ENCODE results near the gene COL6A2. TPM values are rescaled to one million over a fixed set of nuclear protein-coding genes. Genes with fewer than 3 reads are reported as not detected.

The COL6A2 gene
- 2.7 and 2.8 TPM in 2 replicates for total RNA-seq

DNA sequence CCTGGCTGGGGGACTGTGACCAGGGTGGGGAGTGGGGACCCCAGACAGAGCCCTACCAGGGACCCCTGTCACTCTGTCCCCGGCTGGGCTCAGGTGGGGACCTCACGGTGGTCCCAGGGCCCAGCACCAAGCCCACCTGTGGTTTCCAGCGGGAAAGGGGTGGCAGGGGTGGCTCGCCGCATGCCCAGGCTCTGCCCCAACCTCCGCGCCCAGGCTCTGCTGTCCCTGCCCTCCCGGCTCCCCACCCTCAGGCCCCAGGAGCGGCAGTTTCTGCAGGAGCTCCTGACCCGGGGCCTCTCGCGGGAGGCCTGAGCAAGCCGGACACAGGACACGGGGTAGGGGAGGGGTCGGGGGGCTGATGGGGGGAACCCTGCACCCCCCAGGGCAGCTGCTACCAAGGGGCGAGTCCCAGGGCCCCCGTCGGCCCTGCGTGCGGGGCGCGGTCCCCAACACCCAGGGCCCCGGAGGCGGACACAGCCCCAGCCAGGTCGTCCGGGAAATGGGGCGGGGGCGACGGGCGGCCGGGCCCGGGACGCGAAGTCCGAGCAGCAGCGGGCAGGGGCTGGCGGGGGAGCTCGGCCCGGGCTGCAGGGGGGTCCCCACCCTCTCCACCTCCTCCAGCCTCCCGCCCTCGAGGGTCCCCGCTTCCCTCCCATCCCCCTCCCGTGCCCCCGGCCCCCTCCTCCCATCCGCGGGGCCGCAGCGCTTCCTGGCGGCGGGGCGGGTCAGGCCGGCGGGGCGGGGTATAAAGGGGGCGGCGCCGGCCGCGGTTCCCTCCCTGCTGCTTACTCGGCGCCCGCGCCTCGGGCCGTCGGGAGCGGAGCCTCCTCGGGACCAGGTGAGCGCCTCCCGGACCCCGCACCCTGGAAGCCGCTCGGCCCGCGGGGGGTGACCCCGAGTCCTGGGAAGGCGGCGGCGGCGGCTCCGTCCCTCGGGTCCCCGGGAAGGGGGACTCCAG is at the start of gene COL6A2:
Gene COL6A2, plus strand, starts transcription at position 777 of the 958 bp plus-strand sequence.

DNA sequence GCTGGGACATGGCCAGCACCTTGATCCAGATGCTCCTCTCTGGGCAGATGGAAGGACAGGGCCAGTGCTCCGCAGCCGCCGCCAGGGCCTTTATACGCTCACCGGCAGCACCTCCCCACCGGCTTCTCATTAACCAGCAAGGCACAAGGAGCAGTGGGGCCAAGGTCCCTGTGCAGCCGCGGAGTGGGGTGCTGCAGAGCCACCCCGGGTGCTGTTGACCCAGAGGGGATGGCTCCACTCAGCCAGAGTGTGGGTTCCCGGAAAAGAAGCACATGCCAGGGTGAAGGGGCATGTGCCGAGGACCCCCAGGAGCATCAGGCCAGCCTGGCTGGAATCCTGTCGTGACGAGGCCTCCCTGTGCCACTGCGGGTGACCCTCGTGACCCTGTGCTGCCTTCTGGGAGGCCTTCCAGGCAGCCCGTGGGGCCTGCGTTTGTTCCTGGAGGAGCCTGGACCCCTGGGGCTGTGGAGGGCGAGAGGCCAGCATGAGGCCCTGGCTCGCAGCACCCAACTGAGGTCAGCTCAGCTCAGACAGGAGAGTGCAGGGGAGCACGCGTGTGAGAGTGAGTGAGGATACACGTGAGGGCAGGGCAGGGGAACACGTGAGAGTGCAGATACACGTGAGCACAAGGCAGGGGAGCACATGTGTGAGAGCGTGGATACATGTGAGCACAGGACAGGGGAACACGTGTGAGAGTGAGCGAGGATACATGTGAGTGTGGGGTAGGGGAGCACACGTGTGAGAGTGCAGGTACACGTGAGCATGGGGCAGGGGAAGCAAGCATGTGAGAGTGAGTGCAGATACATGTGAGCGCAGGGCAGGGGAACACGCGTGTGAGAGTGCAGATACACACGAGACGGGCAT is 57.8 kb downstream of the COL6A2 start, which contains the start of gene FTCD:
Gene FTCD, minus strand, starts transcription at position 66 of the 864 bp plus-strand sequence. Its CDS starts 56 bp downstream, at position 10.

Other genes starting within 250 kb of the COL6A2 start
- gene COL6A1, start 116.3 kb upstream of the COL6A2 start, total RNA-seq = 29.8 and 35.8 TPM in 2 replicates
- not detected in 2 replicates for gene FTCD, start 57.5 kb downstream of the COL6A2 start, total RNA-seq
- 12.0 and 14.5 TPM in 2 replicates for gene SPATC1L, start 86.3 kb downstream of the COL6A2 start, total RNA-seq
- gene LSS, start 130.7 kb downstream of the COL6A2 start, total RNA-seq = 113 and 122 TPM in 2 replicates
- 32.6 and 45.0 TPM in 2 replicates for gene MCM3AP, start 187.5 kb downstream of the COL6A2 start, total RNA-seq
- 13.8 and 17.2 TPM in 2 replicates for gene YBEY, start 188.2 kb downstream of the COL6A2 start, total RNA-seq
- gene C21orf58, start 225.8 kb downstream of the COL6A2 start, total RNA-seq = 6.1 and 6.6 TPM in 2 replicates
- gene PCNT, start 226.0 kb downstream of the COL6A2 start, total RNA-seq = 17.8 and 29.8 TPM in 2 replicates

Data from mammary microvascular endothelial cell (primary cell).